Suprapubic skin (tissue), 3 donors: ENCODE measurements around the gene ERCC2.

ENCODE experiments used
- CTCF ChIP-seq, 2 donors: fragments of 200-600 bp in 1 of 2; fragments of 450-650 bp in 1 of 2; sonication (generic) in 1 of 2; IDR thresholded peaks; one replicate each; pipeline ENCODE4 v1.5.1; 2016 to 2019; ENCODE audit warnings: antibody characterized with exemption in 2 of 2, mild to moderate bottlenecking in 1 of 2, moderate library complexity in 1 of 2
- POLR2A ChIP-seq, 2 donors: fragments of 450-650 bp; IDR thresholded peaks; one replicate each; pipeline ENCODE4 v1.6.1; 2017; ENCODE audit warnings: antibody characterized with exemption in 2 of 2, mild to moderate bottlenecking in 2 of 2, moderate library complexity in 2 of 2

GRCh38 chr19:45405435-45406225 is 35.3 kb upstream of the ERCC2 start:
- TF ChIP-seq CTCF (IDR thresholded peaks at IDR 0.05): no peak
- TF ChIP-seq POLR2A (IDR thresholded peaks at IDR 0.05): no peak
